IMR-90 (cell line): Measurements from ENCODE around the gene CHD6. TPM values are rescaled to one million over a fixed set of nuclear protein-coding genes. Genes with fewer than 3 reads are reported as not detected.
A peak's percentile ranks its signal among the peaks of the same experiment; 100 is the strongest.

ENCODE experiments used
- ATAC-seq: fragments of 200-7000 bp; cut with Tn5 transposase; 2 replicates; pipeline ENCODE4 v1.9.1; 2020; ENCODE audit warnings: low read depth, mild to moderate bottlenecking, moderate library complexity
- BruUV-seq: library from RNA; stranded (reverse); fragments of 400-500 nt; replicated peaks from 2 replicates; lab custom pipeline; 2021; lab: Mats Ljungman, UMichigan
- CTCF ChIA-PET: fragments of 300-600 bp; formaldehyde crosslinking; extraction: SDS; loops from one replicate; lab custom pipeline; 2021; ENCODE audit warnings: antibody characterized with exemption; lab: Yijun Ruan, JAX
- POLR2A ChIA-PET: fragments of 300-600 bp; sonication (Branson Sonifier 250); formaldehyde crosslinking; loops from one replicate; lab custom pipeline; 2022; ENCODE audit warnings: antibody characterized with exemption; ENCODE audit not compliant: unreplicated experiment; lab: Charles Lee
- DNase-seq: peaks from one replicate; pipeline ENCODE4 v3.0.0; 2013
- H2AFZ ChIP-seq: replicated peaks from 2 replicates; pipeline ENCODE3; 2013; ENCODE audit warnings: low read length, mild to moderate bottlenecking; ENCODE audit not compliant: poor library complexity
- H2AK5ac ChIP-seq: 2 replicates; pipeline ENCODE4 v1.6.1; 2013; ENCODE audit warnings: low read depth, low read length, inconsistent platforms
- H2AK9ac ChIP-seq: replicated peaks from 2 replicates; pipeline ENCODE3; 2013; ENCODE audit warnings: mild to moderate bottlenecking, low read depth, low read length, moderate library complexity; ENCODE audit not compliant: poor library complexity
- H2BK120ac ChIP-seq: 2 replicates; pipeline ENCODE4 v1.6.1; 2013; ENCODE audit warnings: low read depth, low read length, inconsistent platforms
- H2BK15ac ChIP-seq: 3 replicates; pipeline ENCODE4 v1.6.1; 2013; ENCODE audit warnings: low read depth, low read length, inconsistent platforms
- H2BK20ac ChIP-seq: 2 replicates; pipeline ENCODE4 v1.6.1; 2013; ENCODE audit warnings: low read depth, mild to moderate bottlenecking, inconsistent platforms, low read length, moderate library complexity
- H2BK5ac ChIP-seq: 2 replicates; pipeline ENCODE4 v1.6.1; 2013; ENCODE audit warnings: mild to moderate bottlenecking, low read depth, low read length, inconsistent platforms; ENCODE audit not compliant: poor library complexity, severe bottlenecking
- H3K14ac ChIP-seq: replicated peaks from 2 replicates; pipeline ENCODE4 v1.6.1; 2013; ENCODE audit warnings: low read depth, low read length, inconsistent platforms
- H3K18ac ChIP-seq: 2 replicates; pipeline ENCODE4 v1.6.1; 2013; ENCODE audit warnings: low read depth, low read length, control low read depth
- H3K23ac ChIP-seq: 2 replicates; pipeline ENCODE4 v1.6.1; 2013; ENCODE audit warnings: low read depth, low read length, inconsistent platforms
- H3K27ac ChIP-seq: 2 replicates; pipeline ENCODE4 v1.5.1; 2013; ENCODE audit warnings: mild to moderate bottlenecking, control low read depth, low read length; ENCODE audit not compliant: insufficient read depth
- H3K27me3 ChIP-seq: 2 replicates; pipeline ENCODE4 v1.6.1; 2013; ENCODE audit warnings: low read length; ENCODE audit not compliant: control insufficient read depth, insufficient read depth
- H3K36me3 ChIP-seq: 2 replicates; pipeline ENCODE4 v1.6.1; 2013; ENCODE audit warnings: low read length, mixed read lengths; ENCODE audit not compliant: control insufficient read depth, insufficient read depth
- H3K4ac ChIP-seq: 2 replicates; pipeline ENCODE4 v1.6.1; 2013; ENCODE audit warnings: low read depth, low read length, inconsistent platforms
- H3K4me1 ChIP-seq: 2 replicates; pipeline ENCODE4 v1.6.1; 2013; ENCODE audit warnings: low read length, mixed read lengths; ENCODE audit not compliant: control insufficient read depth, insufficient read depth
- H3K4me2 ChIP-seq: 2 replicates; pipeline ENCODE4 v1.6.1; 2013; ENCODE audit warnings: low read depth, mild to moderate bottlenecking, control low read depth, low read length, moderate library complexity
- H3K4me3 ChIP-seq: 2 replicates; pipeline ENCODE4 v1.5.1; 2013; ENCODE audit warnings: low read depth, mild to moderate bottlenecking, control low read depth, low read length, moderate library complexity; ENCODE audit not compliant: insufficient read depth
- H3K56ac ChIP-seq: 2 replicates; pipeline ENCODE4 v1.6.1; 2013; ENCODE audit warnings: low read length, inconsistent platforms; ENCODE audit not compliant: insufficient read depth; ENCODE audit errors: extremely low read depth
- H3K79me1 ChIP-seq, 2 experiments: 2 replicates each; pipeline ENCODE4 v1.6.1; 2013; ENCODE audit warnings: low read length in 2 of 2, inconsistent platforms in 1 of 2, low read depth in 1 of 2
- H3K9ac ChIP-seq: 2 replicates; pipeline ENCODE4 v1.6.1; 2013; ENCODE audit warnings: low read depth, low read length, control low read depth
- H3K9me1 ChIP-seq: 2 replicates; pipeline ENCODE4 v1.6.1; 2013; ENCODE audit warnings: low read length, inconsistent platforms; ENCODE audit not compliant: insufficient read depth
- H3K9me3 ChIP-seq: 2 replicates; pipeline ENCODE4 v1.6.1; 2013; ENCODE audit warnings: low read length; ENCODE audit not compliant: control insufficient read depth, insufficient read depth
- H4K20me1 ChIP-seq: 2 replicates; pipeline ENCODE4 v1.6.1; 2013; ENCODE audit warnings: low read length, inconsistent platforms; ENCODE audit not compliant: insufficient read depth
- H4K5ac ChIP-seq: 2 replicates; pipeline ENCODE4 v1.6.1; 2013; ENCODE audit warnings: mild to moderate bottlenecking, low read depth, low read length, control low read depth
- H4K8ac ChIP-seq, 2 experiments: 2 replicates each; pipeline ENCODE4 v1.6.1; 2013; ENCODE audit warnings: low read depth in 2 of 2, low read length in 2 of 2, control low read depth in 1 of 2, inconsistent platforms in 1 of 2
- H4K91ac ChIP-seq: 2 replicates; pipeline ENCODE4 v1.6.1; 2013; ENCODE audit warnings: low read depth, low read length, inconsistent platforms; ENCODE audit not compliant: insufficient read depth
- BHLHE40 ChIP-seq: fragments of 150-350 bp; IDR thresholded peaks from 2 replicates; pipeline ENCODE4 v1.6.1; 2016; ENCODE audit warnings: mild to moderate bottlenecking, low read depth, low read length
- CEBPB ChIP-seq: IDR thresholded peaks from 2 replicates; pipeline ENCODE4 v1.6.1; 2012; ENCODE audit warnings: low read depth, low read length, improper control_type of control experiment
- CHD1 ChIP-seq: IDR thresholded peaks from 2 replicates; pipeline ENCODE4 v1.6.1; 2012; ENCODE audit warnings: low read depth, low read length, improper control_type of control experiment
- FOS ChIP-seq: fragments of 150-350 bp; IDR thresholded peaks from 2 replicates; pipeline ENCODE4 v1.6.1; 2016; ENCODE audit warnings: low read depth, low read length
- MXI1 ChIP-seq: IDR thresholded peaks from 2 replicates; pipeline ENCODE4 v1.6.1; 2012; ENCODE audit warnings: low read depth, mild to moderate bottlenecking, low read length, moderate library complexity, borderline replicate concordance
- NFE2L2 ChIP-seq: fragments of 150-350 bp; IDR thresholded peaks from 2 replicates; pipeline ENCODE4 v1.6.1; 2016; ENCODE audit warnings: low read depth, mild to moderate bottlenecking, low read length
- RAD21 ChIP-seq: IDR thresholded peaks from 2 replicates; pipeline ENCODE4 v1.6.1; 2012; ENCODE audit warnings: low read length, improper control_type of control experiment
- RCOR1 ChIP-seq: IDR thresholded peaks from 2 replicates; pipeline ENCODE4 v1.6.1; 2012; ENCODE audit warnings: mild to moderate bottlenecking, low read length, improper control_type of control experiment; ENCODE audit not compliant: insufficient replicate concordance
- RFX5 ChIP-seq: IDR thresholded peaks from 2 replicates; pipeline ENCODE4 v1.8.0; 2012; ENCODE audit warnings: low read depth, mild to moderate bottlenecking, low read length, moderate library complexity
- SMC3 ChIP-seq: fragments of 150-350 bp; IDR thresholded peaks from 2 replicates; pipeline ENCODE4 v1.6.1; 2016; ENCODE audit warnings: low read depth, mild to moderate bottlenecking, antibody characterized with exemption, low read length, moderate library complexity
- WGBS, 2 experiments: methylation state at CpG; one replicate each; pipeline versions ENCODE4 v1.1.5 to v1.1.7; 2013; ENCODE audit warnings: missing lambda C conversion rate in 2 of 2; ENCODE audit not compliant: insufficient read length in 1 of 2; ENCODE audit errors: extremely low coverage in 2 of 2; 5-methylcytosine and 5-hydroxymethylcytosine counted together
- dilution Hi-C: fragments of 300-500 bp; cut with HindIII; formaldehyde crosslinking; loops from one replicate; pipeline ENCODE4 v1.14.3; 2018; ENCODE audit warnings: low sequenced_read_pairs; ENCODE audit not compliant: unreplicated experiment
- in situ Hi-C: fragments of 300-500 bp; cut with MboI; formaldehyde crosslinking; loops from 3 replicates; pipeline ENCODE4 v1.14.3; 2019; ENCODE audit warnings: low sequenced_read_pairs, inconsistent platforms, mixed read lengths
- intact Hi-C: fragments of 100-400 bp; cut with micrococcal nuclease; formaldehyde crosslinking; loops from 2 replicates; pipeline ENCODE4 v1.10.0; 2022
- polyA plus RNA-seq, 3 experiments: library from polyadenylated mRNA; depleted of rRNA; stranded (reverse); fragments of >200 nt; gene quantifications; 2 replicates each; pipeline ENCODE4 v1.2.3, GENCODE V29; 2012; ENCODE audit warnings: low replicate concordance in 1 of 3
- total RNA-seq: library from RNA; depleted of rRNA; stranded (reverse); fragments of >200 nt; gene quantifications from 2 replicates; pipeline ENCODE4 v1.2.3, GENCODE V29; 2012
- TF ChIP-seq, protein P1 (sequence below): fragments of 150-350 bp; IDR thresholded peaks from 2 replicates; pipeline ENCODE4 v1.6.1; 2017; ENCODE audit warnings: mild to moderate bottlenecking, antibody characterized with exemption, low read length, low read depth
- TF ChIP-seq, protein P2 (sequence below): fragments of 150-350 bp; IDR thresholded peaks from 2 replicates; pipeline ENCODE4 v1.6.1; 2016; ENCODE audit warnings: low read depth, mild to moderate bottlenecking, low read length, moderate library complexity, borderline replicate concordance

Gene CHD6
- total and polyA plus RNA-seq, 2 of the 4 experiments (the other 2 are of a cell fraction), result 8.8 to 26.7 TPM

DNA sequence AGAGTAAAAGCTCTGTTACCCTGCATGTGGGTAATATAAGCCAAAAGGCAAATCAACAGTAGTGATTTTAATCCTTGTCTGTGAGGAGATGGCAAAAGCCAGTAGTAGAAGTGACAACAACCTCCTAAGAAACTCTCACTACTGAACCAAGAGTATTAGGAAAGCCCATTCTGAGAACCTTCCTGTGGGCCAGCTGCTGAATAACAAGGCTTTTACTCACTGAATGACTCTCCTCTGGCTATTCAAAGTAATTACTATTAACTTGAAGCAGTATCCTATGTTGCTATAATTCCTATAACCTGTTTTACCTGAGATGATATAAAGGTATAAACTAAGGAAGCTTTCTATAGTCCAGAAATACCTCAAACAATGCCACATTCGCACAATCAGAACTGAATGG is 55.1 kb downstream of the CHD6 start:
- Histone ChIP-seq H4K20me1 (peaks cover 39% of the 10 kb centered on the region), H2AK9ac (no peak overlapping the region), H3K14ac (no peak overlapping the region), H3K9me1 (peaks cover 14% of the 10 kb centered on the region; the same call in 1 of the 2 replicates), H3K36me3 (peaks cover 3% of the 10 kb centered on the region), H3K79me1 (peaks cover 49 to 63% of the 10 kb centered on the region in 2 experiments), H3K4me3 (no peak overlapping the region), H4K91ac (no peak overlapping the region), H2AFZ (no peak overlapping the region), H3K56ac (no peak overlapping the region), H2AK5ac (no peak overlapping the region), H3K23ac (no peak overlapping the region), H2BK5ac (no peak overlapping the region), H2BK15ac (no peak overlapping the region), H3K9me3 (no peaks in the 10 kb centered on the region), H3K4me1 (peaks cover 3% of the 10 kb centered on the region; the same call in 1 of the 2 replicates), H3K4me2 (no peak overlapping the region), H4K8ac (no peak overlapping the region), H2BK120ac (no peak overlapping the region), H3K27ac (no peak overlapping the region), H3K27me3 (no peaks in the 10 kb centered on the region), H2BK20ac (no peak overlapping the region), H4K5ac (no peak overlapping the region), H3K18ac (no peak overlapping the region), H3K9ac (no peak overlapping the region), H3K4ac (no peak overlapping the region)
- ChIA-PET POLR2A (no interaction called here), CTCF (no interaction called here)
- WGBS, 2 experiments, result no CpG with 5 or more reads among the region's 1 CpG
- dilution Hi-C loops, result no loop called here
- BruUV-seq, result no TSS peak
- intact Hi-C loops, result no loop called here
- in situ Hi-C loops, result no loop called here
- TF ChIP-seq MXI1, result no peak
- TF ChIP-seq SMC3, result no peak
- no peak for TF ChIP-seq RFX5
- TF ChIP-seq NFE2L2, result no peak
- no peak for TF ChIP-seq CHD1
- TF ChIP-seq FOS, result no peak
- TF ChIP-seq, protein P1, sequence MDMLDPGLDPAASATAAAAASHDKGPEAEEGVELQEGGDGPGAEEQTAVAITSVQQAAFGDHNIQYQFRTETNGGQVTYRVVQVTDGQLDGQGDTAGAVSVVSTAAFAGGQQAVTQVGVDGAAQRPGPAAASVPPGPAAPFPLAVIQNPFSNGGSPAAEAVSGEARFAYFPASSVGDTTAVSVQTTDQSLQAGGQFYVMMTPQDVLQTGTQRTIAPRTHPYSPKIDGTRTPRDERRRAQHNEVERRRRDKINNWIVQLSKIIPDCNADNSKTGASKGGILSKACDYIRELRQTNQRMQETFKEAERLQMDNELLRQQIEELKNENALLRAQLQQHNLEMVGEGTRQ, result no peak
- TF ChIP-seq BHLHE40, result no peak
- TF ChIP-seq RAD21, result no peak
- no peak for TF ChIP-seq CEBPB
- TF ChIP-seq, protein P2, sequence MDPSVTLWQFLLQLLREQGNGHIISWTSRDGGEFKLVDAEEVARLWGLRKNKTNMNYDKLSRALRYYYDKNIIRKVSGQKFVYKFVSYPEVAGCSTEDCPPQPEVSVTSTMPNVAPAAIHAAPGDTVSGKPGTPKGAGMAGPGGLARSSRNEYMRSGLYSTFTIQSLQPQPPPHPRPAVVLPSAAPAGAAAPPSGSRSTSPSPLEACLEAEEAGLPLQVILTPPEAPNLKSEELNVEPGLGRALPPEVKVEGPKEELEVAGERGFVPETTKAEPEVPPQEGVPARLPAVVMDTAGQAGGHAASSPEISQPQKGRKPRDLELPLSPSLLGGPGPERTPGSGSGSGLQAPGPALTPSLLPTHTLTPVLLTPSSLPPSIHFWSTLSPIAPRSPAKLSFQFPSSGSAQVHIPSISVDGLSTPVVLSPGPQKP, result no peak
- TF ChIP-seq RCOR1, result no peak
- ATAC-seq, result no peak
- peak; percentile 24 for DNase-seq
